Natural killer cell (primary cell): Measurements from ENCODE around the gene ROBO2. TPM values are rescaled to one million over a fixed set of nuclear protein-coding genes. Genes with fewer than 3 reads are reported as not detected.

ENCODE experiments used
- ATAC-seq, 3 donors: fragments of 150-1000 bp in 2 of 3; fragments of 200-7000 bp in 1 of 3; cut with Tn5 transposase; 1 replicate in 1 of 3; 2 replicates in 2 of 3; pipeline ENCODE4 v1.10.0; 2021; ENCODE audit warnings: mild to moderate bottlenecking in 2 of 3, moderate library complexity in 2 of 3
- DNase-seq, 2 donors: peaks; one replicate each; pipeline versions ENCODE4 v3.0.0 to v3.0.0-alpha.2; 2013 to 2021; ENCODE audit warnings: mixed read lengths in 1 of 2
- H3K27ac ChIP-seq: one replicate; pipeline ENCODE4 v1.5.1; 2013; ENCODE audit warnings: mild to moderate bottlenecking, low read length
- H3K27me3 ChIP-seq: one replicate; pipeline ENCODE4 v1.6.1; 2013; ENCODE audit warnings: low read length; ENCODE audit not compliant: control insufficient read depth, insufficient read depth
- H3K36me3 ChIP-seq: one replicate; pipeline ENCODE4 v1.6.1; 2013; ENCODE audit warnings: low read length; ENCODE audit not compliant: control insufficient read depth, insufficient read depth
- H3K4me1 ChIP-seq: one replicate; pipeline ENCODE4 v1.6.1; 2013; ENCODE audit warnings: low read length; ENCODE audit not compliant: control insufficient read depth, insufficient read depth
- H3K4me3 ChIP-seq: one replicate; pipeline ENCODE4 v1.5.1; 2013; ENCODE audit warnings: low read length
- H3K9me3 ChIP-seq: one replicate; pipeline ENCODE4 v1.6.1; 2013; ENCODE audit warnings: low read length; ENCODE audit not compliant: control insufficient read depth, insufficient read depth
- H3K27ac Mint-ChIP-seq, 2 donors: one replicate each; pipeline ENCODE4 v1.8.0; 2022; ENCODE audit warnings: mild to moderate bottlenecking in 2 of 2, mixed read lengths in 2 of 2, moderate library complexity in 1 of 2
- H3K27me3 Mint-ChIP-seq, 2 donors: one replicate each; pipeline ENCODE4 v1.8.0; 2022; ENCODE audit warnings: low read depth in 2 of 2, mixed read lengths in 2 of 2
- H3K36me3 Mint-ChIP-seq: one replicate; pipeline ENCODE4 v1.8.0; 2022; ENCODE audit warnings: mixed read lengths
- H3K4me1 Mint-ChIP-seq, 2 donors: one replicate each; pipeline ENCODE4 v1.8.0; 2022; ENCODE audit warnings: mixed read lengths in 2 of 2
- H3K4me3 Mint-ChIP-seq: one replicate; pipeline ENCODE4 v1.8.0; 2022; ENCODE audit warnings: mild to moderate bottlenecking, moderate library complexity, mixed read lengths
- H3K9me3 Mint-ChIP-seq, 2 donors: one replicate each; pipeline ENCODE4 v1.8.0; 2022; ENCODE audit warnings: mixed read lengths in 2 of 2
- WGBS: methylation state at CpG from one replicate; pipeline ENCODE4 v1.1.7; 2013; ENCODE audit warnings: missing lambda C conversion rate; ENCODE audit not compliant: insufficient coverage; 5-methylcytosine and 5-hydroxymethylcytosine counted together
- intact Hi-C: fragments of 100-400 bp; cut with micrococcal nuclease; formaldehyde crosslinking; loops from one replicate; pipeline ENCODE4 v1.14.2; 2022
- total RNA-seq, 4 donors: library from RNA; stranded (reverse); fragments of 120-200 nt in 1 of 4; gene quantifications; one replicate each; pipeline versions ENCODE4 v1.2.3 to v1.2.4, GENCODE V29; 2013 to 2022
- TF ChIP-seq, protein P1 (sequence below): fragments of 200-600 bp; IDR thresholded peaks from one replicate; pipeline ENCODE4 v1.8.0; 2022; ENCODE audit warnings: antibody characterized with exemption

Gene ROBO2
- total RNA-seq, 3 donors from 2014 or later (not counting 1 experiment from before 2014, with no cell fraction given), result not detected

- H3K4me1 ChIP-seq, result no peaks in the 10 kb centered on the region
- Mint-ChIP-seq H3K9me3 (peaks cover 7 to 13% of the 10 kb centered on the region in 2 donors), H3K27ac (no peak overlapping the region), H3K36me3 (no peaks in the 10 kb centered on the region), H3K27me3 (no peaks in the 10 kb centered on the region), H3K4me3 (no peak overlapping the region), H3K4me1 (no peaks in the 10 kb centered on the region)
- peaks cover 3% of the 10 kb centered on the region for H3K9me3 ChIP-seq
- no peaks in the 10 kb centered on the region for H3K27me3 ChIP-seq
- H3K4me3 ChIP-seq, result no peak overlapping the region
- ATAC-seq (no peak), DNase-seq (no peak)
- no peak overlapping the region for H3K27ac ChIP-seq
- H3K36me3 ChIP-seq, result no peaks in the 10 kb centered on the region
- WGBS, result 79% methylated on average over 5 of the region's 5 CpGs
- intact Hi-C loops, result no loop called here
- TF ChIP-seq, protein P1, sequence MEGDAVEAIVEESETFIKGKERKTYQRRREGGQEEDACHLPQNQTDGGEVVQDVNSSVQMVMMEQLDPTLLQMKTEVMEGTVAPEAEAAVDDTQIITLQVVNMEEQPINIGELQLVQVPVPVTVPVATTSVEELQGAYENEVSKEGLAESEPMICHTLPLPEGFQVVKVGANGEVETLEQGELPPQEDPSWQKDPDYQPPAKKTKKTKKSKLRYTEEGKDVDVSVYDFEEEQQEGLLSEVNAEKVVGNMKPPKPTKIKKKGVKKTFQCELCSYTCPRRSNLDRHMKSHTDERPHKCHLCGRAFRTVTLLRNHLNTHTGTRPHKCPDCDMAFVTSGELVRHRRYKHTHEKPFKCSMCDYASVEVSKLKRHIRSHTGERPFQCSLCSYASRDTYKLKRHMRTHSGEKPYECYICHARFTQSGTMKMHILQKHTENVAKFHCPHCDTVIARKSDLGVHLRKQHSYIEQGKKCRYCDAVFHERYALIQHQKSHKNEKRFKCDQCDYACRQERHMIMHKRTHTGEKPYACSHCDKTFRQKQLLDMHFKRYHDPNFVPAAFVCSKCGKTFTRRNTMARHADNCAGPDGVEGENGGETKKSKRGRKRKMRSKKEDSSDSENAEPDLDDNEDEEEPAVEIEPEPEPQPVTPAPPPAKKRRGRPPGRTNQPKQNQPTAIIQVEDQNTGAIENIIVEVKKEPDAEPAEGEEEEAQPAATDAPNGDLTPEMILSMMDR, result no peak
Observed at GRCh38 chr3:77171026-77171425, 131.1 kb downstream of the ROBO2 start.

GRCh38 chr3:77179762-77180161, 139.9 kb downstream of the ROBO2 start:
- DNase-seq (no peak), ATAC-seq (no peak)
- intact Hi-C loops, result no loop called here
- Mint-ChIP-seq H3K4me1 (no peaks in the 10 kb centered on the region), H3K27ac (no peak overlapping the region), H3K27me3 (no peaks in the 10 kb centered on the region), H3K36me3 (no peaks in the 10 kb centered on the region), H3K4me3 (no peak overlapping the region), H3K9me3 (peaks cover 11 to 12% of the 10 kb centered on the region in 2 donors)
- Histone ChIP-seq H3K9me3 (no peaks in the 10 kb centered on the region), H3K27me3 (no peaks in the 10 kb centered on the region), H3K36me3 (no peaks in the 10 kb centered on the region), H3K27ac (no peak overlapping the region), H3K4me3 (no peak overlapping the region), H3K4me1 (no peaks in the 10 kb centered on the region)
- WGBS, result 75% methylated on average over 3 of the region's 5 CpGs
- TF ChIP-seq, protein P1, result no peak

GRCh38 chr3:77182341-77182740, 142.4 kb downstream of the ROBO2 start:
- ATAC-seq, result no peak
- H3K9me3 ChIP-seq, result no peaks in the 10 kb centered on the region
- H3K27me3 Mint-ChIP-seq, result no peaks in the 10 kb centered on the region
- H3K4me3 ChIP-seq, result no peak overlapping the region
- no peaks in the 10 kb centered on the region for H3K4me1 ChIP-seq
- no peak overlapping the region for H3K27ac Mint-ChIP-seq
- H3K36me3 ChIP-seq, result no peaks in the 10 kb centered on the region
- no peak for DNase-seq
- H3K9me3 Mint-ChIP-seq, result peaks cover 14 to 15% of the 10 kb centered on the region in 2 donors
- H3K27me3 ChIP-seq, result no peaks in the 10 kb centered on the region
- H3K4me3 Mint-ChIP-seq, result no peak overlapping the region
- no peak overlapping the region for H3K27ac ChIP-seq
- no peaks in the 10 kb centered on the region for H3K4me1 Mint-ChIP-seq
- 79% methylated on average over 4 of the region's 4 CpGs for WGBS
- H3K36me3 Mint-ChIP-seq, result no peaks in the 10 kb centered on the region
- intact Hi-C loops, result no loop called here
- TF ChIP-seq, protein P1, result no peak

- H3K36me3 Mint-ChIP-seq, result no peaks in the 10 kb centered on the region
- intact Hi-C loops, result no loop called here
- H3K9me3 Mint-ChIP-seq, result peaks cover 14 to 16% of the 10 kb centered on the region in 2 donors
- H3K4me3 ChIP-seq, result no peak overlapping the region
- no peaks in the 10 kb centered on the region for H3K27me3 ChIP-seq
- no peak overlapping the region for H3K27ac ChIP-seq
- TF ChIP-seq, protein P1, result no peak
- no peak overlapping the region for H3K4me3 Mint-ChIP-seq
- no peak overlapping the region for H3K27ac Mint-ChIP-seq
- no peaks in the 10 kb centered on the region for H3K9me3 ChIP-seq
- ATAC-seq, result no peak
- H3K27me3 Mint-ChIP-seq, result no peaks in the 10 kb centered on the region
- H3K4me1 ChIP-seq, result no peaks in the 10 kb centered on the region
- H3K4me1 Mint-ChIP-seq, result no peaks in the 10 kb centered on the region
- no peak for DNase-seq
- 100% methylated on average over 1 of the region's 1 CpG for WGBS
- H3K36me3 ChIP-seq, result no peaks in the 10 kb centered on the region
Observed at GRCh38 chr3:77186319-77186718, 146.4 kb downstream of the ROBO2 start.
